Heart right ventricle (tissue), 16 donors: ENCODE results near the gene NUP93. TPM values are rescaled to one million over a fixed set of nuclear protein-coding genes. Genes with fewer than 3 reads are reported as not detected.

Source experiments
- ATAC-seq, 8 donors: fragments of 200-7000 bp; cut with Tn5 transposase; one replicate each; pipeline ENCODE4 v1.9.1; 2020; ENCODE audit warnings: mild to moderate bottlenecking in 8 of 8, moderate library complexity in 8 of 8, moderate number of reproducible peaks in 1 of 8
- DNase-seq, 2 donors: peaks; one replicate each; pipeline ENCODE4 v3.0.0-alpha.2; 2020
- H3K27ac ChIP-seq, 10 donors: fragments of 200-600 bp; sonication (generic) in 2 of 10; one replicate each; pipeline versions ENCODE4 v1.5.0 to v1.8.0; 2020 to 2022; ENCODE audit warnings: mild to moderate bottlenecking in 3 of 10
- H3K27me3 ChIP-seq, 7 donors: fragments of 200-600 bp; one replicate each; pipeline ENCODE4 v1.8.0; 2021 to 2022; ENCODE audit warnings: mild to moderate bottlenecking in 2 of 7
- H3K36me3 ChIP-seq, 9 donors: fragments of 200-600 bp; sonication (generic) in 1 of 9; one replicate each; pipeline versions ENCODE4 v1.5.0 to v1.8.0; 2020 to 2022; ENCODE audit warnings: mild to moderate bottlenecking in 2 of 9
- H3K4me1 ChIP-seq, 9 donors: fragments of 200-600 bp; sonication (generic) in 1 of 9; one replicate each; pipeline versions ENCODE4 v1.5.0 to v1.8.0; 2020 to 2022; ENCODE audit warnings: mild to moderate bottlenecking in 4 of 9
- H3K4me3 ChIP-seq, 10 donors: fragments of 200-600 bp; sonication (generic) in 2 of 10; one replicate each; pipeline versions ENCODE4 v1.5.0 to v1.8.0; 2020 to 2022; ENCODE audit warnings: mild to moderate bottlenecking in 7 of 10, moderate library complexity in 2 of 10
- H3K9me3 ChIP-seq, 11 donors: fragments of 200-600 bp in 10 of 11; sonication (generic) in 2 of 11; one replicate each; pipeline versions ENCODE4 v1.5.0 to v1.8.0; 2013 to 2022; ENCODE audit warnings: mild to moderate bottlenecking in 2 of 11, control low read depth in 1 of 11, moderate library complexity in 1 of 11
- WGBS, 2 donors: extraction: QIAGEN DNeasy Blood & Tissue Kit; methylation state at CpG; one replicate each; pipeline ENCODE4 v1.1.7; 2013; ENCODE audit warnings: inconsistent platforms in 1 of 2; 5-methylcytosine and 5-hydroxymethylcytosine counted together
- intact Hi-C, 10 donors: fragments of 100-400 bp; cut with DNase I; formaldehyde crosslinking; loops; one replicate each; pipeline versions ENCODE4 v1.11.1 to v1.14.2; 2022
- polyA plus RNA-seq, 2 donors: library from polyadenylated mRNA; stranded (reverse); fragments of 200-250 nt; gene quantifications; one replicate each; pipeline ENCODE4 v1.2.3, GENCODE V29; 2013
- total RNA-seq, 10 donors: library from RNA; stranded (reverse); fragmentation: NEBNext Ultra II Directional in 3 of 10; extraction: Animal tissue kit (Norgen Biotek cat#: 25700) in 3 of 10; gene quantifications; one replicate each; pipeline versions ENCODE4 v1.2.1 to v1.2.4, GENCODE V29; 2021 to 2023
- TF ChIP-seq, protein P1 (sequence below), 9 donors: fragments of 200-600 bp; sonication (generic) in 2 of 9; IDR thresholded peaks; one replicate each; pipeline versions ENCODE4 v1.5.0 to v1.8.0; 2021 to 2022; ENCODE audit warnings: antibody characterized with exemption in 9 of 9, mild to moderate bottlenecking in 5 of 9, moderate library complexity in 1 of 9
- donor health status: Arrhythmogenic right ventricular cardiomyopathy.
- donor health status: ischemic (EF 13 %, LVEDD 7.1; RV severe dilation, severe dysfunction).
- donor health status: healthy with polysubstance abuse.
- donor health status: DM: no; HTN: yes; CAD: no.
- donor health status: DM: no; HTN: no; CAD: no.
- donor health status: ischemic (EF 25% LVEDD 6.9; RV normal size, moderate dysfunction).
- donor health status: ischemic (EF 25% LVEDD 5.7; RV mildly dilated, moderate dysfunction).
- donor health status: healthy.
- donor health status: DM: yes; HTN: yes; CAD: no.
- donor health status: Ischemic cardiomyopathy.
- donor health status: ischemic (EF 35%, LVEDD 5.7; RV mildly dilated, moderate dysfunction).
- donor health status: nonischemic (EF 11% LVEDD 7.7; RV severe dilation, severe dysfunction).
- donor health status: DM: yes; HTN: yes; CAD: no.
- donor health status: PGD.
- donor health status: ischemic (EF 29% LVEDD 5.4; RV normal size, mild dysfunction).
- donor health status: nonischemic (EF 23%, LVEDD 6.1; RV moderate dilation, normal function).

NUP93 gene
- total and polyA plus RNA-seq, 12 donors = 25.4 to 34.8 (median 27.6) TPM

DNA sequence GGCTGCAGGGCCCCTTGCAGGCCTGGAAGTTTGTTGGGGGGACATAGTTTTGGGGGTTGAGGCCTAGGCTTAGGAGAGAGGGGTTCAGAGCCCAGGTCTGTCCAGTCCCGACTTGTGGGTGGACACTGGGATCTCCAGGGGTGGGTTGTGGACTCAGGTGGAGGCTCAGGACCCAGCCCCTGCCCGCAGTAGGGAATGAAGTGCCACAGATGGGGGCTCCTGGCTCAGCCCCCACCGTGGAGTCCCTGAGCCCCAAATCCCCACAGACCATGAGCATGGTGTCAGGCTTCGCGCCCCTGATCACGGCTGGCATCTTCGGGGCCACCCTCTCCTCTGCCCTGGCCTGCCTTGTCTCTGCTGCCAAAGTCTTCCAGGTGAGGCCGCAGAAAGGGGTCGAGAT, 149.3 kb downstream of the NUP93 start:
- TF ChIP-seq, protein P1, sequence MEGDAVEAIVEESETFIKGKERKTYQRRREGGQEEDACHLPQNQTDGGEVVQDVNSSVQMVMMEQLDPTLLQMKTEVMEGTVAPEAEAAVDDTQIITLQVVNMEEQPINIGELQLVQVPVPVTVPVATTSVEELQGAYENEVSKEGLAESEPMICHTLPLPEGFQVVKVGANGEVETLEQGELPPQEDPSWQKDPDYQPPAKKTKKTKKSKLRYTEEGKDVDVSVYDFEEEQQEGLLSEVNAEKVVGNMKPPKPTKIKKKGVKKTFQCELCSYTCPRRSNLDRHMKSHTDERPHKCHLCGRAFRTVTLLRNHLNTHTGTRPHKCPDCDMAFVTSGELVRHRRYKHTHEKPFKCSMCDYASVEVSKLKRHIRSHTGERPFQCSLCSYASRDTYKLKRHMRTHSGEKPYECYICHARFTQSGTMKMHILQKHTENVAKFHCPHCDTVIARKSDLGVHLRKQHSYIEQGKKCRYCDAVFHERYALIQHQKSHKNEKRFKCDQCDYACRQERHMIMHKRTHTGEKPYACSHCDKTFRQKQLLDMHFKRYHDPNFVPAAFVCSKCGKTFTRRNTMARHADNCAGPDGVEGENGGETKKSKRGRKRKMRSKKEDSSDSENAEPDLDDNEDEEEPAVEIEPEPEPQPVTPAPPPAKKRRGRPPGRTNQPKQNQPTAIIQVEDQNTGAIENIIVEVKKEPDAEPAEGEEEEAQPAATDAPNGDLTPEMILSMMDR (IDR thresholded peaks at IDR 0.05) = no peak
- Histone ChIP-seq H3K9me3 (no peaks in the 10 kb centered on the region), H3K4me3 (no peak overlapping the region), H3K36me3 (no peaks in the 10 kb centered on the region), H3K27me3 (no peaks in the 10 kb centered on the region), H3K4me1 (no peaks in the 10 kb centered on the region), H3K27ac (no peak overlapping the region)
- 91 to 93% methylated on average over 9 of the region's 9 CpGs for WGBS, 2 donors
- no peak for ATAC-seq
- intact Hi-C loops = loop anchor here in 2 of 10 donors (10.0 kb wide), 2 partner anchors 146 to 286 kb away; no protein-coding TSS in a partner anchor
- DNase-seq = no peak

DNA sequence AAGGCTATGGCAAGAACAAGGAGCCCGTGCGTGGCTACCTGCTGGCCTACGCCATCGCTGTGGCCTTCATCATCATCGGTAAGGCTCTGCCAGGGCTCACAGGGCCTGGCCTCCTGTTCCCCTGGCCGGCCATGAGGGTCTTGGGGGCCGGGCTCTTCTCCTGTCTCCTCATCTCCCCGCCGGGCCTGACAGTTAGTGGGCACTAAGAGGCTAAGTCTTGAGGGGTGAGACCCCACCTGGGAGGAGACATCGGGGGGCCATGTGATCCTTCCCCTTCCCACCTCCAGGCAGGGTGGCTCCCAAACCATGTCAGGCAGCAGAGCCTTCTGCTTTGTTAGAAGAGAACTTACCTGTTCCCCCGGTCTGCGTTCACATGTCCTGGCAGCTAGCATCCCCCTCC, 150.2 kb downstream of the NUP93 start:
- no peaks in the 10 kb centered on the region for H3K4me1 ChIP-seq
- no peaks in the 10 kb centered on the region for H3K27me3 ChIP-seq
- WGBS, 2 donors = 85 to 94% methylated on average over 12 of the region's 12 CpGs
- H3K4me3 ChIP-seq = no peak overlapping the region
- TF ChIP-seq, protein P1 (IDR thresholded peaks at IDR 0.05) = no peak
- intact Hi-C loops = no loop called here
- no peaks in the 10 kb centered on the region for H3K36me3 ChIP-seq
- ATAC-seq (no peak), DNase-seq (no peak)
- no peaks in the 10 kb centered on the region for H3K9me3 ChIP-seq
- H3K27ac ChIP-seq = no peak overlapping the region

DNA sequence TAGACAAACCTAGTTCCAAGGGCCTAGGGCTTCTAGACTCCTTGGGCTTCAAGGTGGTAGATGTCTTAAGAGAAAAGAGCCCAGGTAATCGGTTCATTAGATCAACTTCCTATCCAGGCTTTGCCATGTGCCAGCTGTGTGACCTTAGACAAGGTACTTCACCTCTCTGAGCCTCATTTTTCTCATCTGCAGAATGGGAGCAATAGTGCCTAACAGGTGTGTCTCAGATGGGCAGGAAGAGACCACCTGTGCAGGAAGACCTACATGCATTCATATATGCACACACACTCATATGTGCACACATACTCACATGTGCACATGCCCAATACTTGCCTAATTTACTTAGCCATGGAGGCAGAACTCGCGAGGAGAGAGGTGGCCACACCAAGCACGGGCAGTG, 150.8 kb downstream of the NUP93 start:
- 88% methylated on average over 4 of the region's 4 CpGs for WGBS, 2 donors
- Histone ChIP-seq H3K27me3 (no peaks in the 10 kb centered on the region), H3K27ac (no peak overlapping the region), H3K4me1 (no peaks in the 10 kb centered on the region), H3K9me3 (no peaks in the 10 kb centered on the region), H3K36me3 (no peaks in the 10 kb centered on the region), H3K4me3 (no peak overlapping the region)
- intact Hi-C loops = no loop called here
- ATAC-seq = no peak
- no peak for DNase-seq
- TF ChIP-seq, protein P1 (IDR thresholded peaks at IDR 0.05) = no peak

DNA sequence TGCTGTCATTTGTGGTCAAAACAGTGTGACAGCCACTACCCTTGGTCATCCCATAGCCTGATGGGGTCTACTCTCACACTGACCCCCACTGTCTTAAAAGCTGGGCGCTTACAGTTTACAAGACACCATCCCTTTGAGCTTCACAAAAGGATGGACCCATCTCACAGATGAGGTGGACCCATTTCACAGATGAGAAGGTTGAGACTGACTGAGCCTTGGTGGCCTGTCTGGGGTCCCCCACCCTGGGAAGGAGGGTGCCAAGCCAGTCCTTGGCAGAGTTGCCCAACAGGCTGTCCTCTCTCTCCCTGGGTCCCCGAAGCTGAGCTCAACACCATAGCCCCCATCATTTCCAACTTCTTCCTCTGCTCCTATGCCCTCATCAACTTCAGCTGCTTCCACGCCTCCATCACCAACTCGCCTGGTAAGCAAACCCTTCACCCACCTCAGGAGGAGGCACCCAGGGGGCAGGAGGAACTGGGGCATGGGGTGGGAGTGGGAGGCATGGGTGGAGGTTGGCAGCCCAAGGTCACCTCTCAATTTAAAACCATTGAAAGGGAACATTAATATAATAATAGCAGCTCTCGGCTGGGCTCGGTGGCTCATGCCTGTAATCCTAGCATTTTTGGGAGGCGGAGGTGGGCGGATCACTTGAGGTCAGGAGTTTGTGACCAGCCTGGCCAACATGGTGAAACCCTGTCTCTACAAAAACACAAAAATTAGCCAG, 152.3 kb downstream of the NUP93 start:
- intact Hi-C loops = no loop called here
- Histone ChIP-seq H3K27me3 (no peaks in the 10 kb centered on the region), H3K4me1 (no peaks in the 10 kb centered on the region), H3K9me3 (no peaks in the 10 kb centered on the region), H3K36me3 (no peaks in the 10 kb centered on the region), H3K27ac (no peak overlapping the region), H3K4me3 (no peak overlapping the region)
- no peak for DNase-seq
- TF ChIP-seq, protein P1 (IDR thresholded peaks at IDR 0.05) = no peak
- no peak for ATAC-seq
- 83 to 85% methylated on average over 8 of the region's 8 CpGs for WGBS, 2 donors
